GM18498 (cell line): ENCODE data around the gene ADAMTSL2.

Experiments
- ATAC-seq: cut with Tn5 transposase; IDR thresholded peaks from one replicate; pipeline ENCODE4 v1.9.1; 2021; ENCODE audit warnings: mild to moderate bottlenecking, moderate library complexity; ENCODE audit not compliant: unreplicated experiment

Gene ADAMTSL2

DNA sequence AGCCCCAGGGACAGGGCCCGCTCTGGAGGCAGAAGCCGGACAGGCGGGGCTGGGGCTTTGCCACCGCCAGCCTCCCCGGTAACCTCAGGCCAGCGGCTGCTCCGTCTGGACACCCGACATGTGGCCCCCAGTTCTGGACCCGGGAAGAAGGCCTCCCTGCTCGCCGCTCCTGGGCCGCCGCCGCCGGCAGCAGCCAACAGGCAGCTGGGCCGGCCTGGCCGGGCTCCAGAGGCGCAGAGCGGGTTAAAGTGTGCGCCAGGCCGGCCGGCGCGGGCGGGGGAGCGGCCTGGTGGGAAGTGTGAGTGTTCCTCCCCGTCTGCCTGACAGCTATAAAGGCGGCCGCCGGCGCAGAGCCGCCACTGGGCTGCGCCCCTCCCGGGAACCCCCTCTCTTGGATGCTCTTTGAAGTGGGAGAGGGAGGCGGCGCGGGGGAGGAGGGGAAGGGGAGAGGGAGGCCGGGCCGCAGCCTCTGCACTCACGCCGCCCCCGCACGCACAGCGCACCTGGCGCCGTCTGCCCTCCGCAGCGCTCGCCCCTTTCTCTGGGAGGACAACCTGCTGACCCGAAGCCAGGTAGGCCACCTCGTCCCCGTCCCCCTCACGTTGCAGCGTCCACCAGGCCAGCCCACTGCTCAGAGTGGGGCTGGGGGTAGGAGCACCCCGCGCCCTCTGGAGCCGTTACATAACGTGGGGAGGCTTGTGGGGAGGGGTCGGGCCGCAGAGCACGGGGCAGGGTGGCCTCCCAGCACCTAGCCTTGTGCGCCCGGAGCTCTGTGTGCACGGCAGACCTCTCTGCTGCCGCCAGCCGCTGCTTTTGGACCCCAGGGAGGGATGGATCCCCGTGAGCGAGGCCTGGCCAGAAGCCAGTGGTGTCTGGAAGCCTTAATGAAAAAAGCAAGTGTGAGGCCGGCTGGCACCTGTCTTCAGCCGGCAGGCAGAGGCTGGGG is at the start of gene ADAMTSL2:
Gene ADAMTSL2 (plus strand): TSS at position 359 of the 946 bp plus-strand sequence. CDS start 2,009 bp downstream, outside the sequence.
- ATAC-seq, result no peak

DNA sequence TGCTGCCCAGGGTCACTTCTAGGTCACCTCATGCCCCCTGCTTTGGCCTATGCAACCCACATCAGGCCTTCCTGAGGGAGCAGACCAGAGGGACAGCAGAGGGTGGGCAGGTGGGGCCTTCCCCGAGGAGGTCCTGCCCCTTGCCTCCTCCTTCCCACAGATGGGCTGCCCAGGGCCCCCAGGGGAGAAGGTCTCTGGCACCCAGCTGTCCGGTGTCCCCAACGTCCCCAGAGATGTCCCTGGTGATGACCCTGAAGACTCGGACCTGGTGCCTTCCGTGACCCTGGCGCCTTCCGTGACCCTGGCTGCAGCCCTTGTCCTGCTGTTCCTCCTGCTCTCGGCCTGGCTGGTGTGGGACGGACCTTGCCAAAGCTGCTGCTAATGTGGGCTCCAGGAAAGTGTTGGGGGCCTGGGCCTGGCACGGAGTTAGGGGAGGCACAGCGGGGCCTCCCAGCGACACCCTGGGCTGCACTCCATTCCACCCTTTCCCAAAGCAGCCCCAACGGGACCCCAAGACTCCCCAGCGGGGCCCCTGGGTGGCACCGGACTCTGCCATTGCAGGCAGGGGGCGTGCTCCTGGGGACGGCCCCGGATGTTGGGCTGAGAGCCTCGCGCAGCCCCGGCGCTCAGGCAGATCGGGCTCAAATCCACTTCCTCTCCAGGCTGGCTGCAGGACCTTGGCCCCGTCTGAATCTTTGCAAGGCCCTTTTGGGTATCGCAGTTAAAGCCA is 48.8 kb upstream of the ADAMTSL2 start:
- ATAC-seq, result no peak

DNA sequence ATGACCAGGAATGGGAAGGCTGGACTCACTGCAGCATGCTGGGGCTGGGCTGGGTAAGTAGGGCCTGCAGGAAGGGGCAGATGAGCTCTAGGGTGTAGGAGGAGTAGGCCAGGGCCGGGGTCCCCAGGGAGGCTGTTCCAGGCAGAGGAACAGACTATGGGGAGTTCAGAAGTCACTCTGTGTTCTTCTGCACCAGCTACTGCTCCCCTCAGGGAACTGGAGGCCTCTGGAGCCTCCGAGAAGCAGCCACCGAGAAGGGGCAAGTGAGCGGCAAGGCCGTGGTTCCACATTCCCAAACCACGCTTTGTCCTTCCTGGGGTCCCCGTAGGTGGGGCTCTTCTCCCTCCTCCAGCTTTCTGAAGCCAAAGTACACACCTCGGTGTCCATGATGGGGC is 47.2 kb upstream of the ADAMTSL2 start:
- no peak for ATAC-seq

DNA sequence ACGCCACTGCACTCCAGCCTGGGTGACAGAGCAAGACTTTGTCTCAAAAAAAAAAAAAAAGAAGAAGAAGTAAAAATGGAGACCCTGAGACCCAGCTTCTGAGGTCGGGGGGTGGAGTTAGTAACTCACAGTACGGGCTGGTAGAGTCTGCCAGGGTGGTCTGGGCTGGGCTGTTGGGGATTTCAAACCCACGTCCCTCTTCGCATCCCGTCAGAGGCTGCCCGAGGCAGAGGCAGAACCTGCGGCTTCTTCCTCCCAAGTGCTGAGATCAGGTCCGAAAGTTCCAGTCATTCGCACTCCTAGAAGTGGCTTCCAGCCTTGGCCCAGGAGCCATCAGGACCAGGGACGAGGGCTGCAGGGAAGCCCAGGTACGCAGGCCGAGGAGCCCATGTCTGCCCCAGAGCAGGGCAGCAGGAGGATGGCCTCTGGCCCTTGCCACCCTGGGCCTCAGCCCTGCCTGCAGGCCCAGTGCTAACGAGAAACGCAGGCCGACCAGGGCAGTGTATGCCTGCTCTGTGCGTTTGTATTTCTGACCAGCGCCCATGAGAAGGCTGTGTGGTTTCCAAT is 45.7 kb upstream of the ADAMTSL2 start:
- ATAC-seq, result no peak

DNA sequence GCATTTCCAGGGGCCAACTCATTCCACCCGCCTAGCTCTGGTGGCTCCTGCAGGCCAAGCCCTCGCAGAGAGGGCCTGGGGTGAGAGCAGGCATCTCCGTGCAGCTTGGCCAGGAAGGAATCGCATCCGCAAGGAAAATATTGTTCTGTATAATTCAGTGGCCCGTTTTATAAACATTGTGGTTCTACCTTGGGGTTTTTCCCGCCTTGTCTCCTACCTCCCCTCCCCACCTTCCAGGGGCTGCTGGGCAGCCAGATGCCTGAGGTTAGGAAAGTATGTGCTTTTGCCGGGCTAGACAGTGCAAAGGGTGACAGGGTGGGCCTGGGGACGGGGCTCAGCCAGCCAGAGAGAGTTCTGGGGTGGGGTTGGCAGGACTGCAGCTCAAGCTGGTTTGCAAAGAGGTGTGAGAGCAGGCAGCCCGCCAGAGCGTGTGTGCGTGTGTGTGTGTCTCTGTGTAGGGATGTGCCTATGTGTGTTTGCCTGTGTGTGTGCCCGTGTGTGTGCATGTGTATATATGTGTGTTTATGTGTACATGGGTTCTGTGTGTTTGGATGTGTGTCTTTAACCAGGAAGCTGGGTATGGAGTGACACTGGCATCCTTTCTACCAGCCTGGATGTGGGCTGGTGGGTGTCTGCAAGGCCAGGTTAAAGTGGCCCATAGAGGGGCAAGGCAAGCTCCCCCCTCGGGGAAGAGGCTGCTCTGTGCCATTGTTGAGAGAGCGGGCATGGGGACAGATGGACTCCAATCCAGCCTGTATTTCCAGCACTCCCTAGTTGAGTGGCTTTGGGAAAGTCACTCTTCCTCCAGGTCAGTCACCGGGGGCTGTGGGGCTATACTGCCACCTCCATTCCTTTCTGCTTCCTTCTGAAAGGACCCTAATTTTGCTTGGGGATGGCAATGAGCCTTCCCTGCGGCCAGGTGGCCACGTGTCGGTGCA is 45.0 kb upstream of the ADAMTSL2 start:
- ATAC-seq, result no peak

DNA sequence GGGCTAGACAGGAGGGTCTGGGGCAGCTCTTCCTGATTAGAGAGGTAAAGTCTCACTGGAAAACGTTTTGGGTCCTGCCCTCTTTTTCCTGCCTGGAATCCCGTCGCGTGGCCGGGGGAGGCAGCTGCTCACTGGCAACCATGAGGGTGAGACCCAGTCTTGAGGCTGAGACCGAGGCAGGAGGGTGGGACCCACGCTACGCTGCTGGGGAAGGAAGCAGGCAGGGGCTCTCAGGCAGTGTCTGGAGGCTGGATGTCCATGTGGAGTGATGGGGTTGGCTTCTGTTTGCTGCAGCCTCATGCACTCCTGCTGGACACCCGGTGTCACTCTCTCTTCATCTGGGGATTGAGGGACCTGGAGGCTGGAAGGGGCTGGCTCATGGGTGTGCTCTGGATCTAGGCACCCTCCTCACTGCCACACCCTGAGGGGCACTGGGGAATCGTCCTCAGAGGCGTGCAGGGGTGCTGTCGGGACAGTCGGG is 44.3 kb upstream of the ADAMTSL2 start:
- ATAC-seq, result no peak

DNA sequence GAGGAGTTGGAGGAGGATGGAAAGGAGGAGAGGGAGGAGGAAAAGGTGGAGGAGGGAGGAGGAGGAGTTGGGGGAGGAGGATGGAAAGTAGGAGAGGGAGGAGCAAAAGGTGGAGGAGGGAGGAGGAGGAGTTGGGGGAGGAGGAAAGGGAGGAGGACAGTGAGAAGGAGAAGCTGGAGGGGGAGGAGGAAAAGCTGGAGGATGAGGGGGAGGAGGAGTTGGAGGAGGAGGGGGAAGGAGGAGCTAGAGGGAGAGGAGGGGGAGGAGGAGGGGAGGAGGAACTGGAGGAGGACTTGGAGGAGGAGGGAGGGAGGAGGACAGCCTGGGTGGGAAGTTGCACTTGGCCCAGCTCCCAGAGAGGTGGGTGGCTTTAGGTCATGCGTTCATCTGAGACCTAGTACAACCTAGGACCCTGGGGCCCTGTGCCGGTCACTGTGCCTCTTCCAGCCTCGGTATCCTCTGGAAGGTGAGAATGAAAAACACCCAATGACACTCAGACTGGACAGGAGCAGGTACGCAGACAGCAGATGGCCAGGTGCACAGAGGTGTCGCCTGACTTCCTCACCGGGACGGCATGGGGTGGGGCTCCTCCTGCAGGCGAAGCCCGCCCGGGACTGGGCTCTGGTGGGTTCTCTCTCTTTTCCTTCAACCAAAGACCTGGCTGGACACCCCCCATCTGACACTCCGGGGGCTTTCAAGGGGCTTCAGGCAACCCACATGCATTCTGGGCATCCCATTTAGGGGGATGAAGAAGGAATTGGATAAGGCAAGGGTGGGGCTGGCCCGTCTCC is 43.4 kb upstream of the ADAMTSL2 start:
- no peak for ATAC-seq

DNA sequence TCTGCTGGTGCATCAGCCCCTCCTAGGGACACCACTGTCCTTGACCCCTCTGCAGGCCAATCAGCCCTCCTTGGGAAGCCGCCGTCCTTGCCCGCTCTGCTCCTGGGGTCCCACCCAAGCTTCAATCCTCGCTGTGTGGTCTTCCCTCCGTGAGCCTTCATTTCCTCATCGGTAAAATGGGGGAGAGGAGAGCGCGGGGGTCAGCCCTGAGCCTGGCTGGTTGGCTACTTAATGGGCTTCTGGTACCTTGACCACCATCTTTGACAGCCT is 42.9 kb upstream of the ADAMTSL2 start:
- no peak for ATAC-seq

DNA sequence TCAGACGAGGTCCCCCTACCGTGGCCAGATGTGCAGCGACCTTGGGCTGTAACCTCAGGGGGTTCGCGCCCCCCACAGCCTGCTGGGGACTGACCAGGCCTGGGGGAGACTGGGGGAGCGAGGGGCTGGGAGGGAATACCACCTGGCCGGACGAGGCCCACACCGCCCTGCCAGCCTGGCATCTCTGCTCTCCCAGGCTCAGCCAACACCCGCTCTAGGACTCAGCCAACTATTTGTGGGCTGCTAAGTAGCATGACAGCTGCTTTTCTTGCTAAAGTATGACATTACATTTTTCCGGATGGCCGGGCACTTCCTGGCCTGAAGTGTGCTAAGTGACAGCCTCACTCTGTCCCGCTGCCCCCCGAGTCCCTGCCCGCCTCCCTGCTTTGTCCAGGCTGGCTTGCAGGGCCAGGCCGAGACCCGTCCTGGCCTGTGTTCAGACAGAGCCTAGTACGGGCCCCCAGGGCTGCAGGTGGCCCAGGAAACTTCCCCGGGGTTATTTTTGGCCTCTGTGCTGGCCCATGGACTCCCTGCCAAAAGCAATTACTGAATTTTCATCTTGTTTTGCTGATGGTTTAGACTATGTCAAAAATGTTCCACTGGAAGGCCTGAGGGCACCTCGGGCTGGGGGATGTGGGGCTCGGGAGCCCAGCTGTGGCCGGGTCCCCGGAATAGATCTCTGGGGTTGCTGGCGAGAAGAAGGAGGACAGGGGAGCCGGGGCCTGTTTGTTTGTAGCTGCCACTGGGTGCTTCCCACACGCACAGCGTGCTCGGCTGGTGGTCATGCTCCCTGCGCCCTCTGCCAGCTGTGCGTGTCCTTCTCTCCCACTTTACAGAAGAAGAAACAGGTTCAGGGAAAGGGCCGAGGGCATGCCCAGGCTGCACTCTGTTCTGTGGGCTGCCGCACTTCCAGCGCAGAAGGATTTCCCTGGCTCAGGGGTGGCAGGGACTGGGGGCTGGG is 42.2 kb upstream of the ADAMTSL2 start:
- ATAC-seq, result no peak

DNA sequence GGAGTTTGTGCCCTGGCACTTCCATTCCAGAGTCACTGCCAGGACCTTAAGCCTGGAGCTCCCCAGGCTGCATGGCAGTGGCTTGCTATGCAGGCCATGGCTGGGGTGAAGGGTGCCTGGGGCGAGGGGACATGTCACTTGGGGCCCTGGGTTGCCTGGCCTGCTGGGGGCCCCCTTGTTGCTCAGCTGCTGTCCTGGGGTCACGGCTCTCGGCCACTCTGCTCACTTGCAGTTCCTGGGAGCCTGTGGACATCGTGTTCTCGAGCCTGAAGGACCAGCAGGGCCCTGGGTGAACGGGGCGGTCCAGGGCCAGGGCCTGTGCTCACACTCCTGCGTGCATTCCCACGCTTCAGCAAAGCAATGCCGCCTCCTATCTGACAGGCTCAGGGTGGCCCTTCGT is 41.1 kb upstream of the ADAMTSL2 start:
- ATAC-seq, result no peak

DNA sequence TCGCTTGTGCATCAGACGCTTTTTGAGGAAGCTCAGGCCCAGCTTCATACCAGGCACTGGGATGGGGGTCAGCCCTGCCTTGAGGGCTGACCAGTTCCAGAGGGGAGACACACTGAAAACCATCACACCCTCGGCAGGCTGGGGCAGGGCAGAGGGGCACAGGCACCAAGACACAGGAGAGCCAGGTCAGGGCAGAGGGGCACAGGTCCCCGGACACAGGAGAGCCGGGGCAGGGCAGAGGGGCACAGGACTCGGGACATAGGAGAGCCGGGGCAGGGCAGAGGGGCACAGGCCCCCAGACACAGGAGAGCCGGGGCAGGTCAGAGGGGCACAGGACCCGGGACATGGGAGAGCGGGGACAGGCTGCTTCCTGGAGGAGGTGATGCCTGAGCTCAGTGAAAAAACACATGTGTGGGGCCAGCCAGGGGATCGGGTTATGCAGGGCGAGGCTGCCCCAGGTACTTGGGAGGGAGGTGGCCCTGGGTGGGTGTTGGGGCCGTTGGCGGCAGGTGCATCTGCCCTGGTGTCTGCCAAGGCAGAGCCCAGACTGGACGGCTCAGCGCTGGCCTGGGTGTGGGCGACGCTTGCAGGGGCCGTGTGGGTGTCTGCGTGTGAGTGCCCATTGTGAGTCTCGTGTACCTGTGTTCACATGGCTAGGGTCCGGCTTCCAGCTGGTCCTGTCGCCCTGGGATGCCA is 40.5 kb upstream of the ADAMTSL2 start:
- ATAC-seq, result no peak

DNA sequence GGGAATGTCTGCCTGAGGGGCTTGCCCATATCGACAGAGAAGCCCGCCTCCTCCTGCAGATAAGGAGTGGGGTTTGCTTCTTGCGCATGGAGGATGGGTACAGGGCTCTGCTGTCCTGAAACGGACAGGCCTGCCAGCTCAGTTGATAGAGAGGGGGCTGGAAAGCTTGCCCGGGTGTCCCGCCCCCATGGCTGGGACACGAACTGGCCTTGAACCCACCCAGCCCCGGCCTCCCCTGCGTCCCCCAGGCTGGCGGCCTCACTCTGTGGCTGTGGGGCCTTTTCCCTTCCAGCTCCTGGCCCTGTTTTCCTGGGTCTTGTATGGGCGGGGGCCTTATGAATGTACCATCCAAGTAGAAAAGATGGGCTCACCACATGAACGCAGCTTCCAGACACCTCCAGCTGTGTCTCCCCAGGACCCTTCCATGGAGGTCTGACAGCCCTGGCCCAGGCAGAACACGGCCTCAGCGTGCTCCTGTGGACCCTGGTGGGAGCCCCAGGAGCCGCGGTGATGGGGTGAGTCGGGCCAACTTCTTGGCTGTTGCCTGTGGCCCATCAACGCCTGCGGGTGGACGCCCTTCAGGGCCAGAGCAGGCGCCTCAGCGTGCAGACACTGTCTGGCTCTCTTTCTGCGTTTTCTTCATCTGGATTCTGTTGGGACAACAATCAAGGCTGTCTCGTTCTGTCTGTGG is 39.7 kb upstream of the ADAMTSL2 start:
- ATAC-seq, result no peak

DNA sequence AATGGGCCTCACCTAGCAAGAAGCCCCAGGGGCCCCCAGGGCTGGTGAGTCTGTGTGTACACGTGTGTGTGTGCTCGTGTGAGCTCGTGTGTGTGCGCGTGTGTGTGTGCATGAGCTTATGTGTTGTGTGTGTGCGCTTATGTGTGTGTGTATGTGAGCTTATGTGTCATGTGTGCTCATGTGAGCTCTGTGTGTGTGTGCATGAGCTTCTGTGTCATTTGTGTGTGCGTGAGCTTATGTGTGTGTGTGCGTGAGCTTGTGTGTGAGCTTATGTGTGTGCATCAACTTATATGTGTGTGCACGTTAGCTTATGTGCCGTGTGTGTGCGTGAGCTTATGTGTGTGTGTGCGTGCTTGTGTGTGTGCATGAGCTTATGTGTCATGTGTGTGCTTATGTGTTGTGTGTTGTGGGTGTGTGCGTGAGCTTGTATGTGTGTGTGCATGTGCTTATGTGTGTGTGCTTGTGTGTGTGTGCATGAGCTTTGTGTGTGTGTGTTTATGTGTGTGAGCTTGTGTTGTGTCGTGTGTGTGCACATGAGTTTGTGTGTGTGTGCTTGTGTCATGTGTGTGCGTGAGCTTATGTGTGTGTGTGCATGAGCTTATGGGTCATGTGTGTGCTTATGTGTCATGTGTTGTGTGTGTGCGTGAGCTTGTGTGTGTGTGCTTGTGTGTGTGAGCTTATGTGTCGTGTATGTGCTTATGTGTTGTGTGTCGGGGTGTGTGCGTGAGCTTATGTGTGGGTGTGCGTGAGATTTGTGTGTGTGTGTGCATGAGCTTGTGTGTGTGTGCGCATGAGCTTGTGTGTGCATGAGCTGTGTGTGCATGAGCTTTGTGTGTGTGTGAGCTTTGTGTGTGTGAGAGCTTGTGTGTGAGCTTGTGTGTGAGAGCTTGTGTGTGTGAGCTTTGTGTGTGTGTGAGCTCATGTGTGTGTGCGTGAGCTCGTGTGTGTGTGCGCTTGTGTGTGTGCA is 38.9 kb upstream of the ADAMTSL2 start:
- ATAC-seq, result no peak

DNA sequence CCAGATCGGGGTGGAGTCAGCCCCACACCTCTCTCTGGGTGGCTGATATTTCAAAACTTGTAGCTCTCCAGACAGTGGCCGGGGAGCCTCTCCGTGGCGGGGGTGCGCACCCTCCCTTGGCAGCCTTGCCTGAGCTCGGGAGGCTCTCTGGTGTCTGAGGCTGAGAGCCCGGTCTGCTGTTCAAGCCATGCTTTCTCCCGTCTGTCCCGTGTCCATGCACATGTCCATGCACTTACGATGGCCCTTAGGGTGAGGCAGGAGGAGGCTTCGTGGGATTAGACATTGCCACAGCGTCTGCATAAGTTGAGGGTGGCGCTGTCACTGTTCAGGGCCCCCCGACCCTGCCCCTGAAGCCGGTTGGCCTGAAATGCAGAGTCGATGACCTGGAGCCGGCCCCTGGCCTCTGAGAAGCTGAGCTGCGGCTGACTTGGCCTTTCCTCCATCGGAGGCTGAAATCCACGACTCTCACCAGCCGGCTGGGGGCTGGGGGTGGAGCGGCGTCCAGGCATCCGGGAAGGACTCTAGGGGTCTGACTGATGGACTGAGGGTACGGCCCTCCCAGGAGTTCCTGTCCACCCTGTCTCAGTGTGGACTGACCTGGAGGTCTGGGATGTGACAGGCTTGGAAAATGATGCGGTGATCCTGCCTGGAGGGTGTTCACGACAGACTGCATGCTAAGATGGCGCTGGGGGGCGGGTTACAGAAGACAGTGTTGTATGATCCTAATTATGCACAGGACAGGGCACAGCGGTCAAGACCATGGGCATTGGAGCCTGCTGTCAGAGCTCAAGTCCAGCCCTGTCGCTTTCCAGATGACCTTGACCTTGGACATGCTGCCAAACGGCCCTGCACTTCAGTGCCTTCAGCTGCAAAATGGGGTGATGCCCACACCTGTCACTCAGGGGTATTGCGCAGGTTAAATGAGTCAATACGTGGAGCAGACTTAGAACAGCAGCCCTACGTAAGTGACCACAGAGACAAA is 37.4 kb upstream of the ADAMTSL2 start:
- ATAC-seq, result no peak
